IPS-18c (cell line): ENCODE measurements around the gene MARS1.
A peak's percentile ranks its signal among the peaks of the same experiment; 100 is the strongest.
"Not testable (repeated sequence)": the region's sequence is repeated elsewhere in the genome, so short reads cannot be mapped to it uniquely, and the experiment has no call there.

Experiments
- H3K4me3 ChIP-seq: 2 replicates; pipeline ENCODE4 v1.7.0; 2013; ENCODE audit warnings: low read depth, mild to moderate bottlenecking, low read length, moderate library complexity; ENCODE audit not compliant: insufficient read depth
- H3K9me3 ChIP-seq: one replicate; pipeline ENCODE4 v1.6.1; 2013; ENCODE audit warnings: mild to moderate bottlenecking, low read length, moderate library complexity; ENCODE audit not compliant: control insufficient read depth, insufficient read depth

The MARS1 gene

GRCh38 chr12:57487597-57488401 is at the start of gene MARS1:
MARS1 (plus strand) TSS chr12:57488068; CDS start chr12:57488091, 23 bp downstream.
- H3K4me3 ChIP-seq, result peak within 1 kb of the TSS; percentile 87
- H3K9me3 ChIP-seq, result peaks cover 2% of the 10 kb centered on the region

- no peaks in the 10 kb centered on the region for H3K9me3 ChIP-seq
- H3K4me3 ChIP-seq, result no peak overlapping the region
Measured at GRCh38 chr12:57438400-57438799, 49.5 kb upstream of the MARS1 start.

- H3K4me3 ChIP-seq, result no peak overlapping the region
- H3K9me3 ChIP-seq, result peaks cover 2% of the 10 kb centered on the region
Measured at GRCh38 chr12:57439762-57440266, 48.1 kb upstream of the MARS1 start.

GRCh38 chr12:57441393-57441792 is 46.5 kb upstream of the MARS1 start:
- not testable (repeated sequence) for H3K9me3 ChIP-seq, H3K4me3 ChIP-seq

- no peak overlapping the region for H3K4me3 ChIP-seq
- peaks cover 2% of the 10 kb centered on the region for H3K9me3 ChIP-seq
Measured at GRCh38 chr12:57441846-57442427, 45.9 kb upstream of the MARS1 start.

GRCh38 chr12:57444337-57444736 is 43.5 kb upstream of the MARS1 start:
- not testable (repeated sequence) for H3K4me3 ChIP-seq, H3K9me3 ChIP-seq

GRCh38 chr12:57444744-57445143 is 43.1 kb upstream of the MARS1 start:
- peaks cover 2% of the 10 kb centered on the region for H3K9me3 ChIP-seq
- no peak overlapping the region for H3K4me3 ChIP-seq

- H3K4me3 ChIP-seq, result no peak overlapping the region
- H3K9me3 ChIP-seq, result peaks cover 2% of the 10 kb centered on the region
Measured at GRCh38 chr12:57446292-57446960, 41.4 kb upstream of the MARS1 start.

GRCh38 chr12:57448669-57449068 is 39.2 kb upstream of the MARS1 start:
- peaks cover 2% of the 10 kb centered on the region for H3K9me3 ChIP-seq

GRCh38 chr12:57449375-57449774 is 38.5 kb upstream of the MARS1 start:
- H3K9me3 ChIP-seq, result no peaks in the 10 kb centered on the region
- H3K4me3 ChIP-seq, result no peak overlapping the region

More at GRCh38 chr12:57448669-57449068, 39.2 kb upstream of the MARS1 start:
- H3K4me3 ChIP-seq, result no peak overlapping the region

GRCh38 chr12:57450057-57450456 is 37.8 kb upstream of the MARS1 start:
- no peak overlapping the region for H3K4me3 ChIP-seq
- H3K9me3 ChIP-seq, result no peaks in the 10 kb centered on the region

GRCh38 chr12:57451233-57451778 is 36.6 kb upstream of the MARS1 start:
- Histone ChIP-seq H3K9me3 (no peaks in the 10 kb centered on the region), H3K4me3 (no peak overlapping the region)

GRCh38 chr12:57452181-57452936 is 35.5 kb upstream of the MARS1 start:
- H3K4me3 ChIP-seq, result no peak overlapping the region
- no peaks in the 10 kb centered on the region for H3K9me3 ChIP-seq

GRCh38 chr12:57452937-57453509 is 34.8 kb upstream of the MARS1 start:
- no peaks in the 10 kb centered on the region for H3K9me3 ChIP-seq
- no peak overlapping the region for H3K4me3 ChIP-seq

- no peaks in the 10 kb centered on the region for H3K9me3 ChIP-seq
- H3K4me3 ChIP-seq, result no peak overlapping the region
Measured at GRCh38 chr12:57454213-57454565, 33.7 kb upstream of the MARS1 start.

- no peaks in the 10 kb centered on the region for H3K9me3 ChIP-seq
- peak within 1 kb of the TSS; percentile 52 for H3K4me3 ChIP-seq
Measured at GRCh38 chr12:57454566-57455373, 33.1 kb upstream of the MARS1 start, which contains the start of gene INHBE. INHBE (plus strand) TSS chr12:57455307; CDS start chr12:57455537, 230 bp downstream.
